Lower leg skin (tissue), 4 donors: ENCODE results near the gene MIAT. TPM values are rescaled to one million over a fixed set of nuclear protein-coding genes. Genes with fewer than 3 reads are reported as not detected.

ENCODE experiments used
- DNase-seq, 2 donors: peaks; one replicate each; pipeline ENCODE4 v3.0.0-alpha.2; 2019; ENCODE audit warnings: low spot score in 2 of 2
- H3K4me3 ChIP-seq: fragments of 200-600 bp; sonication (generic); 2 replicates; pipeline ENCODE4 v1.5.1; 2017; ENCODE audit warnings: mild to moderate bottlenecking, low read depth; ENCODE audit not compliant: poor library complexity, severe bottlenecking
- POLR2A ChIP-seq, 2 donors: fragments of 450-650 bp; IDR thresholded peaks; one replicate each; pipeline ENCODE4 v1.6.1; 2016 to 2017; ENCODE audit warnings: antibody characterized with exemption in 2 of 2, mild to moderate bottlenecking in 1 of 2, moderate library complexity in 1 of 2
- WGBS, 2 donors: methylation state at CpG; one replicate each; pipeline ENCODE4 v1.1.5; 2018; 5-methylcytosine and 5-hydroxymethylcytosine counted together
- intact Hi-C: fragments of 100-400 bp; cut with DNase I; formaldehyde crosslinking; loops from one replicate; pipeline ENCODE4 v1.15.0; 2023; ENCODE audit warnings: low total_unique reads
- total RNA-seq, 4 donors: library from RNA; depleted of rRNA; stranded (reverse); fragments of >200 nt; gene quantifications; one replicate each; pipeline ENCODE4 v1.1.0, GENCODE V29; 2016
- TF ChIP-seq, protein P1 (sequence below), 3 donors: fragments of 450-650 bp; IDR thresholded peaks; one replicate each; pipeline ENCODE4 v1.5.1; 2016; ENCODE audit warnings: antibody characterized with exemption in 3 of 3, mild to moderate bottlenecking in 3 of 3, moderate library complexity in 2 of 3

The MIAT gene
- total RNA-seq, 4 donors from 2014 or later, result 0.47 to 2.4 (median 1.4) TPM

DNA sequence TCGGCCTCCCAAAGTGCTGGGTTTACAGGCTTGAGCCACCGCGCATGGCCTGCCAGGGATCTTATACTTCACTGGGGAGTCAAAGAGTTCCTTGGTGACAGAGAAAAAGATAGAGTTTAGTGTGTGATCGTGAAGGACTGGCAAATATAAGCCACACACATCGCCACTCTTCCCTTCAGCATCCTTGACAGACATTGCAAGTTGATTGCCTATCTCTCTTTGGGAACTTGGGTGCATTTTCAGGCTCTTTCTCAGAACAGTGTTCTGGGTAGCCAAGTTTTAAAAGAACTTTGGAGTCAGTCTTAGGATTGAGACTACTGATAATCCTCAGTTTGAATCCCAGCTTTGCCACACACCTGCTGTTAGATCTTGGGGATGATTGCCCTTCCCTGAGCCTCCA lies 19.8 kb downstream of the MIAT start:
- DNase-seq, result no peak
- no peak overlapping the region for H3K4me3 ChIP-seq
- TF ChIP-seq POLR2A (IDR thresholded peaks at IDR 0.05), result no peak
- TF ChIP-seq, protein P1, sequence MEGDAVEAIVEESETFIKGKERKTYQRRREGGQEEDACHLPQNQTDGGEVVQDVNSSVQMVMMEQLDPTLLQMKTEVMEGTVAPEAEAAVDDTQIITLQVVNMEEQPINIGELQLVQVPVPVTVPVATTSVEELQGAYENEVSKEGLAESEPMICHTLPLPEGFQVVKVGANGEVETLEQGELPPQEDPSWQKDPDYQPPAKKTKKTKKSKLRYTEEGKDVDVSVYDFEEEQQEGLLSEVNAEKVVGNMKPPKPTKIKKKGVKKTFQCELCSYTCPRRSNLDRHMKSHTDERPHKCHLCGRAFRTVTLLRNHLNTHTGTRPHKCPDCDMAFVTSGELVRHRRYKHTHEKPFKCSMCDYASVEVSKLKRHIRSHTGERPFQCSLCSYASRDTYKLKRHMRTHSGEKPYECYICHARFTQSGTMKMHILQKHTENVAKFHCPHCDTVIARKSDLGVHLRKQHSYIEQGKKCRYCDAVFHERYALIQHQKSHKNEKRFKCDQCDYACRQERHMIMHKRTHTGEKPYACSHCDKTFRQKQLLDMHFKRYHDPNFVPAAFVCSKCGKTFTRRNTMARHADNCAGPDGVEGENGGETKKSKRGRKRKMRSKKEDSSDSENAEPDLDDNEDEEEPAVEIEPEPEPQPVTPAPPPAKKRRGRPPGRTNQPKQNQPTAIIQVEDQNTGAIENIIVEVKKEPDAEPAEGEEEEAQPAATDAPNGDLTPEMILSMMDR (IDR thresholded peaks at IDR 0.05), result no peak
- 87 to 93% methylated on average over 5 of the region's 5 CpGs for WGBS, 2 donors
- intact Hi-C loops, result no loop called here

DNA sequence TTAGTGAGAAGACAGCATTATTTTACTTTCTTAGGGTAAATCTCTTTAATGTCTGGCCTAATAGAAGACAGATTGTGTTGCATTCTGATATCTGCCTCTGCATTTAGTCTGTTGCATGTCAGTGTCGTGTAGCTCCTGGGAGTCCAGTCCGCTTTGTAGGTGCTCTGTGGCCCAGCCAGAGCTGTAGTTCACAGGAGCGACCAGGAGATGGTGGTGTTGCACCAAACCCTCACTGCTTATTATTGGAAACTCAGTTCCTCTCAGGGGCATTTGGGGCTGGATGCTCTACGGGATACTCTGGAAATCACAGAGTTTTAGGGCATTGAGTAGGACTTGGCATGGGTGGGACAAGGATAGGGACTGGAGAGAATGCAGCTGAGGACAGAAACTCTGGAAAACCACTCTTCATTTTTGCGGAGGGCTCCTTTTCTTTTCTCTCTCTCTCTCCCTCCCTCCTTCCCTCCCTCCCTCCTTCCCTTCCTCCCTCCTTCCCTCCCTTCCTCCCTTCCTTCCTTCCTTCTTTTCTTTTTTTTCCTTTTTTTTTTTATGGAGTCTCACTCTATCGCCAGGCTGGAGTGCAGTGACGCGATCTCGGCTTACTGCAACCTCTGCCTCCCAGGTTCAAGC lies 21.7 kb downstream of the MIAT start:
- TF ChIP-seq, protein P1 (IDR thresholded peaks at IDR 0.05), result peak in 1 of 3 donors; percentile 56
- no peak for TF ChIP-seq POLR2A (IDR thresholded peaks at IDR 0.05)
- peak; percentile 63 to 92 for DNase-seq
- intact Hi-C loops, result no loop called here
- H3K4me3 ChIP-seq, result no peak overlapping the region
- 51% methylated on average over 9 of the region's 9 CpGs for WGBS, 2 donors

DNA sequence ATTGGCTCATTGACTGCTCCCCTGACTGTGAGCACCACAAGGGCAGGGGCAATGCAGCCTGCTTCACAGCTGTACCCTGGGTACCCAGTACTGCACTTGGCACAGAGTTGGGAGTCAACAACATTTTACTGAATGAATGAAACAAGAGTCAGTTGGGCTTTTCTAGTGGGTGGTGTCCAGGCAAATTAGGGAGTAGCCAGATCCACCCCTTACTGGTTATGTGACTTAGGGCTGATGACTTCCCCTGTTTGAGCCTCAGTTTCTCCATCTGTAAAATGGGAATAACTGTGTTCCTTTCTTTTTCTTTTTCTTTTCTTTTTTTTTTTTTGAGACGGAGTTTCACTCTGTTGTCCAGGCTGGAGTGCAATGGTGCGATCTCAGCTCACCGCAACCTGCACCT lies 23.1 kb downstream of the MIAT start:
- no peak for TF ChIP-seq POLR2A (IDR thresholded peaks at IDR 0.05)
- TF ChIP-seq, protein P1 (IDR thresholded peaks at IDR 0.05), result no peak
- intact Hi-C loops, result no loop called here
- no peak overlapping the region for H3K4me3 ChIP-seq
- WGBS, 2 donors, result 94 to 98% methylated on average over 3 of the region's 3 CpGs
- DNase-seq, result no peak

DNA sequence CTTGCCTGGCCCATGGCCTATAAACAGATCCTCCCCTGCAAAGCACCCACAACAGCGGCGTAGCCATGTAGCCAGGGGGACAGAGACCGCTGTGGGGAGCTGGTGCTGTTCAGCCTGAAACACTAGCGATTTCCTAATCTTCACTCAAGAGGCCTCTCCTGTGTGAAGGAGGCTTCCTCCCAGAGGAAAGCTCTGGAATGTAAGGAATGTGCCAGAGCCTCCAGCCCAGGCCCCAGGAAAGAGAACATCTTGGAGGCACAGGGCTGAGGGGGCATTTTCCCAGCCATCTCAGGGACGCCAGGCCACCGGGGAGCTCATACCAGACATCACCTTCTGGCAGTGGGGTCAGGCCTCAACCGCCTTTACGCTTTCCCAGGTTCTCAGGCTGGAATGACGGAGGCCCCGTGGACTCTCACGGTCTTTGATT lies 24.0 kb downstream of the MIAT start:
- no peak for DNase-seq
- 81 to 86% methylated on average over 11 of the region's 11 CpGs for WGBS, 2 donors
- intact Hi-C loops, result no loop called here
- TF ChIP-seq, protein P1 (IDR thresholded peaks at IDR 0.05), result no peak
- no peak for TF ChIP-seq POLR2A (IDR thresholded peaks at IDR 0.05)
- no peak overlapping the region for H3K4me3 ChIP-seq

DNA sequence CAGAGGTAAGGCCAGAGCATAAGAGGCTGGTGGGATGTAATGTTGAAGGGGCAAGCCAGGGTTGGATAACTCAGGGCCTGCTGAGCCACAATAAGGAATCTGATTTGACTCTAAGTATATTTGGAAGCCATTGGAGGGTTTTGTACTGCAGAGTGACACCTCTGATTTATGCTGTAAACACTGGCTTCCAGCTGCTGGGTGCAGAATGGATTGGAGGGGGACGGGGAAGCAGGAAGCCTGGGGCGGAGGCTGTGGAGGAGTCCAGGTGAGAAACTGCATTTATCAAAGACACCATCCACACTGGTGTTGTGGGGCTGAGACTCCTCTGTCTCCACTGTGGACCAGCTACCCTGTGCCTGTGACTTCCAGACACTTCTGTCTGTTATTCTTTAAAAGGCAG lies 26.8 kb downstream of the MIAT start:
- 97% methylated on average over 2 of the region's 2 CpGs for WGBS, 2 donors
- TF ChIP-seq, protein P1 (IDR thresholded peaks at IDR 0.05), result no peak
- no peak for TF ChIP-seq POLR2A (IDR thresholded peaks at IDR 0.05)
- DNase-seq, result no peak
- intact Hi-C loops, result no loop called here
- no peak overlapping the region for H3K4me3 ChIP-seq

DNA sequence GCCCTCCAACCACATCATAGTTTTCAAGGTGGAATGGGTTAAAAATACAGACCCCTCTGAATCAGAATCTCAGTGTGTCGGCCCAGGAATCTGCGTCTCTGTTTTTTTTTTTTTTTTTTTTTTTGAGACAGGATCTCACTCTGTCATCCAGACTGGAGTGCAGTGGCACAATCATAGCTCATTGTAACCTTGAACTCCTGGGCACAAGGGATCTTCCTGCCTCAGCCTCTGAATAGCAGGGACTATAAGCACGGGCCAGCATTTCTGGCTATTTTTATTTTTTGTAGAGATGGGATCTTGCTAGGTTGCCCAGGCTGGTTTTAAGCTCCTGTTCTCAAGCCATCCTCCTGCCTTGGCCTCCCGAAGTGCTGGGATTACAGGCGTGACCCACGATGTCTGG lies 28.2 kb downstream of the MIAT start:
- intact Hi-C loops, result no loop called here
- no peak for DNase-seq
- H3K4me3 ChIP-seq, result no peak overlapping the region
- TF ChIP-seq, protein P1 (IDR thresholded peaks at IDR 0.05), result no peak
- TF ChIP-seq POLR2A (IDR thresholded peaks at IDR 0.05), result no peak
- WGBS, 2 donors, result 84 to 85% methylated on average over 6 of the region's 6 CpGs
